22Rv1 (cell line): ENCODE measurements around the gene PLCB4.
"Not testable (repeated sequence)": the region's sequence is repeated elsewhere in the genome, so short reads cannot be mapped to it uniquely, and the experiment has no call there.

Experiments
- H3K27ac ChIP-seq: fragments of 450-650 bp; 2 replicates; pipeline ENCODE4 v1.5.1; 2017
- ZFX ChIP-seq: fragments of 450-650 bp; IDR thresholded peaks from 2 replicates; pipeline ENCODE4 v1.6.1; 2017; ENCODE audit warnings: antibody characterized with exemption, borderline replicate concordance
- TF ChIP-seq, protein P1 (sequence below): fragments of 450-650 bp; IDR thresholded peaks from 2 replicates; pipeline ENCODE4 v1.5.1; 2017; ENCODE audit warnings: mild to moderate bottlenecking

The PLCB4 gene

DNA sequence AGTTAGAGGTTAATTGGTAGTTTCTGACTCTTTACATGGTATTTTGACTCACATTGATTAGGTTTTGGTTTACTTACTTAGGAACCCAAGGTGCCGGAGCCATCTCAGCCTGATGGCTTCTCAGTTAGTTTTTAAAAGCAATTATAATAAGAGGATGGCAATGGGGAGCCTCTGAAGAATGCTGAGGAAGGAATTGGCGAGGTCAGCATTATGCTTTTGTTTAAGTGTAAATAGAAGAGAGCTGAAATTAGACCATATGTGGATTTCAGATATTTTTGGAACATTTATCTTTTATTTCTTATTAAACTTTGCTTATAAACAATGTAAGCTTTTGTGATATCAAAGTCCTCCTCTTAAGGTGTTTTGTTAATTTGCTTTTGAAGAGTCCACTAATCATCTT lies 77.8 kb downstream of the PLCB4 start:
- TF ChIP-seq ZFX: no peak
- TF ChIP-seq, protein P1, sequence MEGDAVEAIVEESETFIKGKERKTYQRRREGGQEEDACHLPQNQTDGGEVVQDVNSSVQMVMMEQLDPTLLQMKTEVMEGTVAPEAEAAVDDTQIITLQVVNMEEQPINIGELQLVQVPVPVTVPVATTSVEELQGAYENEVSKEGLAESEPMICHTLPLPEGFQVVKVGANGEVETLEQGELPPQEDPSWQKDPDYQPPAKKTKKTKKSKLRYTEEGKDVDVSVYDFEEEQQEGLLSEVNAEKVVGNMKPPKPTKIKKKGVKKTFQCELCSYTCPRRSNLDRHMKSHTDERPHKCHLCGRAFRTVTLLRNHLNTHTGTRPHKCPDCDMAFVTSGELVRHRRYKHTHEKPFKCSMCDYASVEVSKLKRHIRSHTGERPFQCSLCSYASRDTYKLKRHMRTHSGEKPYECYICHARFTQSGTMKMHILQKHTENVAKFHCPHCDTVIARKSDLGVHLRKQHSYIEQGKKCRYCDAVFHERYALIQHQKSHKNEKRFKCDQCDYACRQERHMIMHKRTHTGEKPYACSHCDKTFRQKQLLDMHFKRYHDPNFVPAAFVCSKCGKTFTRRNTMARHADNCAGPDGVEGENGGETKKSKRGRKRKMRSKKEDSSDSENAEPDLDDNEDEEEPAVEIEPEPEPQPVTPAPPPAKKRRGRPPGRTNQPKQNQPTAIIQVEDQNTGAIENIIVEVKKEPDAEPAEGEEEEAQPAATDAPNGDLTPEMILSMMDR: no peak
- H3K27ac ChIP-seq: no peak overlapping the region

- H3K27ac ChIP-seq: no peak overlapping the region
- no peak for TF ChIP-seq ZFX
- TF ChIP-seq, protein P1: no peak
These were observed 78.7 kb downstream of the PLCB4 start for GRCh38 chr20:9147547-9148024.

GRCh38 chr20:9148291-9148690 lies 79.4 kb downstream of the PLCB4 start:
- H3K27ac ChIP-seq: no peak overlapping the region
- TF ChIP-seq ZFX: no peak
- TF ChIP-seq, protein P1: no peak

- no peak overlapping the region for H3K27ac ChIP-seq
- TF ChIP-seq ZFX: no peak
- TF ChIP-seq, protein P1: no peak
These were observed 80.2 kb downstream of the PLCB4 start for GRCh38 chr20:9149087-9149486.

DNA sequence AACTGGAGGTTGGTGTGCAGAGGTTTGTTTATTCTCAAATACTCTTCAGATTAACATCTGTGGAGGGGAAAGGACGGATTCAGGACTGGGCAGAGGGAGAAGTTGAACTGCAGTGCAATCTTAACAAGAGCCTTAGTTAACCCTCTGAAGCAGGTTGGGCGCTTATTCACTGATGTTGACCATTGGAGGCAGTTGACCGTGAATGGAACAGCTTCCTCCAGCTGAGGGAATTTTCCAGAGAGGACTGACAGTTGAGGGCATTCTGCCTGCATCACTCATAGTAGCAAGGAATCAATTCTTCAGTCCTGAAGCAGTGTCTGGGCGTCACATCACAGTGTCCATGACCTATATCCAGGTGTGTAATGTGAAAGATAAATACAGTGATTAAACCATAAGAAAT lies 80.9 kb downstream of the PLCB4 start:
- TF ChIP-seq, protein P1: no peak
- TF ChIP-seq ZFX: no peak
- H3K27ac ChIP-seq: no peak overlapping the region

DNA sequence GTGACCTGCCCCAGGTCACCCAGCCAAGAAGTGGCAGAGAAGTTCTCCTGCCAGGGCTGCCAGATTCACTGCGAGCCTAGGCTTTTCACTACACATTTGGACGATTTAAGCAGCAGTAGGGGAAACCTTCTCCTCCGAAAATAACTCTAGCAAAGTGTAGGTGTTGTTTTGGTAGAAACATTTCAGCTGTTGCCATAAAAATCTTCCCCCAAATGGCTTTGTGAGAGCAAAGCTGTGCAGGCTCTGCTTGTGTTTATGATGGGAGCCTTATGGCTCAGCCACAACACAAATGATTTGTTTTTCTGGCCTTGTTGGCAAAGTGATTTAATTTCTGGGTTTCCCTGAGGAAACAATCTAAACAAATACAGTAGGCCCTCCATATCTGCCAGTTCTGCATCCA lies 81.8 kb downstream of the PLCB4 start:
- H3K27ac ChIP-seq: no peak overlapping the region
- no peak for TF ChIP-seq ZFX
- TF ChIP-seq, protein P1: no peak

GRCh38 chr20:9152139-9152538 lies 83.3 kb downstream of the PLCB4 start:
- H3K27ac ChIP-seq: not testable (repeated sequence)

GRCh38 chr20:9154464-9155024 lies 85.7 kb downstream of the PLCB4 start:
- H3K27ac ChIP-seq: no peak overlapping the region
- no peak for TF ChIP-seq ZFX
- TF ChIP-seq, protein P1: no peak
